Ureter (tissue), 1 donor: Measurements from ENCODE around the gene SLCO1A2. TPM values are rescaled to one million over a fixed set of nuclear protein-coding genes. Genes with fewer than 3 reads are reported as not detected.

Experiments
- DNase-seq: peaks from one replicate; pipeline ENCODE4 v3.0.0-alpha.2; 2020; ENCODE audit warnings: low spot score
- total RNA-seq: library from RNA; stranded (reverse); gene quantifications from one replicate; pipeline ENCODE4 v1.2.4, GENCODE V29; 2023
- donor health status: DM: yes; HTN: yes; CAD: no.

Gene SLCO1A2
- total RNA-seq, 1 donor from 2014 or later, result not detected

DNA sequence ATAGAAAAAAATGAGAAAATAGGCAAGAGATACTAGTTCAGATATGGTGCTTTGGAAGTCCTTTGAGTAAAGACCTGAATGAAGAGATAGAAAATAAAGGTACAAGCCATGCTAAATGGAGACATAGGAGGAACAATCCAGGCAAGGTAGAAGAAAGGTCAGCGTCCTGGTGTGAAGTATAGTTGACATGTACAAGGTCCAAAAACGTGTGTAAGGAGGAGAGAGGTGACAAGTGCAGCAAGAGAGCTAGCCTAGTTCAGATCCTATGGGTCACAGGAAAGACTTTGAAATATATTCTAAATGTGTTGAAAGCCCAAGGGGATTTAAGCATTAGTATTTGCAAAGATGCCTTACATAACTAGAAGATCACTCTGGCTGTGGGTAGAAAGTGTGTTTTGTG lies 115.5 kb downstream of the SLCO1A2 start:
- no peak for DNase-seq

Other genes starting within 250 kb of the SLCO1A2 start
- not detected for gene SLCO1B1, start 203.7 kb downstream of the SLCO1A2 start, total RNA-seq
- gene IAPP, start 38.0 kb upstream of the SLCO1A2 start, total RNA-seq, result not detected
- 29.1 TPM for gene PYROXD1, start 102.7 kb upstream of the SLCO1A2 start, total RNA-seq
- gene RECQL, start 166.7 kb upstream of the SLCO1A2 start, total RNA-seq, result 23.9 TPM
- gene GOLT1B, start 166.9 kb upstream of the SLCO1A2 start, total RNA-seq, result 33.7 TPM
- gene SPX, start 191.4 kb upstream of the SLCO1A2 start, total RNA-seq, result not detected